Measurements from ENCODE around the gene PCNT.
A peak's percentile ranks its signal among the peaks of the same experiment; 100 is the strongest.
"Not testable (repeated sequence)": the region's sequence is repeated elsewhere in the genome, so short reads cannot be mapped to it uniquely, and the experiment has no call there.

Gene PCNT

DNA sequence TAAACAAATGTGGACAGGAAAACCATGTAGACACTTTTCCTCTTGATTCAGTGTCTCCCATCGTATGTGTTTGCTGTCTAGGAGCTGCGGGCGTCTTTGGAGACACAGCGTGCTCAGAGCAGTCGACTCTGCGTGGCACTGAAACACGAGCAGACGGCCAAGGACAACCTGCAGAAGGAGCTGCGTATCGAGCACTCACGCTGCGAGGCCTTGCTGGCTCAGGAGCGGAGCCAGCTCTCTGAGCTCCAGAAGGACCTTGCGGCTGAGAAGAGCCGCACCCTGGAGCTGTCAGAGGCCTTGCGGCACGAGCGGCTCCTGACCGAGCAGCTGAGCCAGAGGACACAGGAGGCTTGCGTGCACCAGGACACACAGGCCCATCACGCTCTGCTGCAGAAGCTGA is 107.5 kb downstream of the PCNT start:
- DNase-seq: no peak

DNA sequence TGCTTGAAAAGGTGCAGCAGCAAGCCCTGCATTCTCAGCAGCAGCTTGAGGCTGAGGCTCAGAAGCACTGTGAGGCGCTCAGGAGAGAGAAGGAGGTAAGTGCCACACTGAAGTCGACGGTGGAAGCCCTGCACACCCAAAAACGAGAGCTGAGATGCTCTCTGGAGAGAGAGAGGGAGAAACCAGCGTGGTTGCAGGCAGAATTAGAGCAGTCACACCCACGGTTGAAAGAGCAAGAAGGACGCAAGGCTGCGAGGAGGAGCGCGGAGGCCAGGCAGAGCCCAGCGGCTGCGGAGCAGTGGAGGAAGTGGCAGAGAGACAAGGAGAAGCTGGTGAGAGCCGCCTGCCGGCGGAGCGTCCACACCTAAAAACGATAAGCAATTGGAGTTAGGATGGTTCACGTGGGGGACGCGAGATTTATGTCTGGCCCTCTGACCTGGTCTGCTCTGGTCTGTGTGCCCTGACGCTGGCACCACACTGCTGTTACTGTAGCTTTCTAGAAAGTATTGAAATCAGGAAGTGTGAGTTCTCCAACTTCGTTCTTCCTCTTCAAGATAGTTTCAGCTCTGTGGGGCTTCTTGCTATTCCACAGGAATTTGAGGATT is 108.0 kb downstream of the PCNT start:
- no peak for DNase-seq

DNA sequence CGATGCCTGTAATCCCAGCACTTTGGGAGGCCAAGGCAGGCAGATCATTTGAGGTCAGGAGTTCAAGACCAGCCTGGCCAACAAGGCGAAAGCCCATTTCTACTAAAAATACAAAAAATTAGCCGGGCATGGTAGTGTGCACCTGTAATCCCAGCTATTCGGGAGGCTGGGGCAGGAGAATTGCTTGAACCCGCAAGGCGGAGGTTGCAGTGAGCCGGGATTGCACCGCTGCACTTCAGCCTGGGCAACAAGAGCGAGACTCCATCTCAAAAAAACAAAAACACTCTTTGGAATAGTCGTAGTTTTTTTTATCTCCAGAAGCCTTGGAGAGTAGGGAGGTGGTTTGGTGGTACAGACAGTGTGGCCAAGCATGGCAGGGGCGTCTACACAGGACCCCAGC is 109.2 kb downstream of the PCNT start:
- DNase-seq: not testable (repeated sequence)

DNA sequence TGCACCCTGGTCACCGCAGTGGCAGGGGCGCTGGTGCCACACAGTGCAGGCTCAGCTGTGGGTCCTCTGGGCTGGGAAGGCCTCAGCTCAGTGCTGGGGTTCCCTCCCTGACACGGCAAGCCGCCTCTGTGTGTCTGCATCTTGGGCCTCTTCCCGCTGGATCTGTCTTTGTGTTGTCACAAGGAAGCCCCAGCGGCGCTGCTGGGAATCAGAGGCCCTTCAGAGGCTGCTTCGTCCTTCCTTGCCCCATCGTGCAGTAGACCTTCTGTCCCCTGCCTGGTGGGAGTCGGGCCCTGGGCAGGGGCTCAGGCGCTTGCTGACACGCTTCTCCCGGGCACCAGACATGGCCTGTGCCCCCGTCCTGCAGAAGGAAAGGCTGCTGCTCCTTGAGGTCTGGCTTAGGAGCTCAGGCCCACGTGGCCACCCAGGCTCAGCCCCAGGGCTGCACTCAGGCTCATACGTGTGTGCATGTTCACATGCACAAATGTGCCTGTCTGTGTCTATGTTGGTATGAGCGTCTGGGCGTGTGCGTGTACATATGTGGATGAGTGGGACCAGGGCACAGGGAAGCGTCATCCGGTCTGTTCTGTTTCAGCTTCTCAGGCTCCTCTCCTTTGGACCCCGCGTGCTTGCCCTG is 110.5 kb downstream of the PCNT start:
- no peak for DNase-seq

DNA sequence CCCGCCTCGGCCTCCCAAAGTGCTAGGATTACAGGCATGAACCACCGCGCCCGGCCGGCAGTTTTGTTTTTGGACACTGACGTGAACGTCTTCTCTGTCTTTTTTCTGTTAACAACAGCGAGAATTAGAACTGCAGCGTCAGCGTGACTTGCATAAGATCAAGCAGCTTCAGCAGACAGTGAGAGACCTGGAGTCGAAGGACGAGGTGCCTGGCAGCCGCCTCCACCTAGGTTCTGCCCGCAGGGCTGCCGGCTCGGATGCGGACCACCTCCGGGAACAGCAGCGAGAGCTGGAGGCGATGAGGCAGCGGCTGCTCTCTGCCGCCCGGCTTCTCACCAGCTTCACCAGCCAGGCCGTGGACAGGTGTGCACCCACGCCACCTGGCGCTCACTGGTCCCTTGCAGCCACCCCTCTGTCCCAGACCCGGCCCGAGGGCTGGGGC is 111.9 kb downstream of the PCNT start:
- DNase-seq: no peak

- no peak for DNase-seq
Measured at GRCh38 chr21:46436621-46437020, 112.7 kb downstream of the PCNT start.

DNA sequence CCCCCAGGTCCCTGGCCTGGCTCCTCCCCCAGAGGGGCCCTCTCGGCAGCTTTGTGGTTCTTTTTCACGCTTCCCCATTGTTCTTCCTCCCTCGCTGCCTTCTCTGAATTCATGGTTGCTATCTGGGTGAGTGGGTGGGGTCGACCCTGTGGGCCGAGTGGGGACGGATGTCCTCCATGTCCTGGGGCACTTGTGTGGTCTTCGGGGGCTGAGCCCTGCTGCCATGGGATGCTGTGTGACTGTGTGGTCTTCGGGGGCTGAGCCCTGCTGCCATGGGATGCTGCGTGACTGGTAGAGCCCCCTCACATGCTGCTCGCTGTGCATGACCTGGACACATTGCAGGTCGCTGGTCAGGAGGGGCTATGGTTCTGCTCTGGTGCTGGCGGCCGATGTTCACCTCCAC is 113.1 kb downstream of the PCNT start:
- DNase-seq: no peak

DNA sequence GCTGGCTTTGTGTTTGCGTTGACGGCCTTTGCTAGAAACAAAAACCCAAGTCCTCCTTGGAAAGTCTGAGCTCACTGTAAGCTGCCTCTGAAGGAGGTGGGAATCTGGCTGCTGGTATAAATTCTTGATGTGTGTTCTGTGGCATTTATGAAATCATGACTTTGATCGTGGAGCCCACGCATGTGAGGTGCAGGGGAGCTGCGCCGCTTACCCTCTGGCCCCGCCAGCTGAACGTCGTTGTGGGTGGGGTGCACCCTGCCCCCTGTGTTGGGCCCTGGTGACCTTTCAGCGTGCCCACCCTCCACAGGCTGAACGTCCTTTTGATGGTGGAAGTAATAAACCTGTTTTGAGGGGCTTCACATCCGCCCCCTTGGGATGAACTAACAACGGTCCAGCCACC is 113.6 kb downstream of the PCNT start:
- no peak for DNase-seq

GRCh38 chr21:46438241-46438640 is 114.3 kb downstream of the PCNT start:
- no peak for DNase-seq

GRCh38 chr21:46439906-46440305 is 116.0 kb downstream of the PCNT start:
- no peak for DNase-seq

- DNase-seq: no peak
Measured at GRCh38 chr21:46441331-46441730, 117.4 kb downstream of the PCNT start.

- no peak for DNase-seq
Measured at GRCh38 chr21:46441961-46442498, 118.1 kb downstream of the PCNT start.

DNA sequence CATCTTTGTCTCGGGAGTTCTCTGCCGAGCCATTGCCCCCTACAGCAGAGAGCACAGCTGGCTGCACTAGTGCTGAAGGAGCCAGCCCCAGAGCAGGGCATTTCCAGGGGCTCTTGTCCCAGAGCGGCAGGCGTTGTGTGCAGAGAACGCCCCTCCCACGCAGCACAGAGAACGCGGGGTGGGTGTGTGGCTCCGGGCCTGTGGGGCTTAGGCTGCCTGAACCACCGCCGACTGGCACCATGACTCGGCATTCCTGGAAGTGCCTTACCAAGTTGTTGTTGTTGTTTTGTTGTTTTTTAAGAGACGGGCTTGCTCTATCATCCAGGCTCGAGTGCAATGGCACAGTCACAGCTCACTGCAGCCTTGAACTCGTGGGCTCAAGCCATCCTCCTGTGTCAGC is 119.0 kb downstream of the PCNT start:
- DNase-seq: no peak

GRCh38 chr21:46443910-46444309 is 120.0 kb downstream of the PCNT start:
- DNase-seq: no peak

- DNase-seq: no peak
Measured at GRCh38 chr21:46448108-46448507, 124.2 kb downstream of the PCNT start.

DNA sequence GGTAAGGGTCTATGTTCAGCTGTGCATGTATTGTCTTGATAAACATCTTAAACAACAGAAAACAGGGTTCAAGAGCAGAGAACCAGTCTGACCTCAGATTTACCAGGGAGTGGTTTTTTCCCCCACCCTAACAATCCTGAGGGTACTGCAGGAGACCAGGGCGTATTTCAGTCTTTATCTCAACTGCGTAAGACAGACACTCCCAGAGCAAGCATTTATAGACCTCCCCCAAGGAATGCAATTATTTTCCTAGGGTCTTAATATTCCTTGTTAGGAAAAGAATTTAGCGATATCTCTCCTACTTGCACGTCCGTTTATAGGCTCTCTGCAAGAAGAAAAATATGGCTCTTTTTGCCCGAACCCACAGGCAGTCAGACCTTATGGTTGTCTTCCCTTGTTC is 124.9 kb downstream of the PCNT start:
- DNase-seq: not testable (repeated sequence)

DNA sequence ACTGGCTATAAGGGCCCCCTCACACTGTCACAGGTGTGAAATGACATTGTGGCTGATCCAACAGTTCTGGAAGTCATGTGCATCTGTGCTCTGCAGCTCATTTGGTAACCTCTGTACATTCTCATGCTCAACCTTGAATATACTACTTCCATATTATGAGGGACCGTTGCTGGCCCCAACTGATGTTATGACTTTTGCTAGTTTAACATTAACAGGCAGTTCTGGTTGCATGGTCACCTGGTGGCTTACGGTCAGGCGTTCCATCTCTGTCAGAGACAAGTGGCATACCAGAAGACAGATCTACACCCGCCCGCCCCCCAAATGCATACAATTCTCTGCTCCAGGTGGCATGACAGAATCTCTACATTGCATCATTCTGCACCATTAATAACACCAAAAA is 128.8 kb downstream of the PCNT start:
- no peak for DNase-seq

- DNase-seq: no peak
Measured at GRCh38 chr21:46454142-46454541, 130.2 kb downstream of the PCNT start.

GRCh38 chr21:46454634-46455390 is 130.9 kb downstream of the PCNT start:
- no peak for DNase-seq

DNA sequence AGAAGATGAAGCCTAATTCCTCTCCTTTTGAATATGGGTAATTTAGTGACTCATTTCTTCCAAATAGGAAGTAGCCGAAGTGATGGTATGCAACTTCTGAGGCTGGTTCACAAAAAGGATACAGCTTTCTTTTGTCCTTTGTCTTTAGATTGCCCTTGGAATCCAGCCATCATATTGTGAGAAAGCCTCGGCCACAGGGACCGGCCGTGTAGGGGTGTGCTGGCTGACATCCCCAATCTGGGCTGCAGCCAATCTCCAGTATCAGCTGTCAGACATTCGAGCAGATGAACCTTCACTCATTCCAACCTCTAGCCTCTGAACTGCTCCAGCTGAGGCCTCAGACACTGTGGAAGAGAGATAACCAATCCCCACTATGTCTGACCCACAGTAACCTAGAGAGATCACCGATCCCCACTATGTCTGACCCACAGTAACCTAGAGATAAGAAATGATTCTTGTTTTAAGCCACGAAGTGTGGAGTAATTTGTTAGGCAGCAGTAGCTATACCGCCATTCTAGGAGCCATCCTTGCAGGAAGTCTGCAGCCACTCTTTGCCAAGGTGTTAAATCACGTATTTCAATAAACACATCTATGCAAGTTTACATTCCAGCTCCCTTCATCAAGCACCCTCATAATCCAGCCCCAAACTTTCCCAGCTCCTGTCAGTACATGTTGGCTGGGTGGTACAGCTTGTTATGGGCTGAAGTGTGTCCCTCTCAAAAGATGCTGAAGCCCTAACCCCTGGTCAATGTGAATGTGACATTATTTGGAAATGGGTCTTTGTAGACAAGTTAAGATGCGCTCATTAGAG is 131.8 kb downstream of the PCNT start:
- no peak for DNase-seq

DNA sequence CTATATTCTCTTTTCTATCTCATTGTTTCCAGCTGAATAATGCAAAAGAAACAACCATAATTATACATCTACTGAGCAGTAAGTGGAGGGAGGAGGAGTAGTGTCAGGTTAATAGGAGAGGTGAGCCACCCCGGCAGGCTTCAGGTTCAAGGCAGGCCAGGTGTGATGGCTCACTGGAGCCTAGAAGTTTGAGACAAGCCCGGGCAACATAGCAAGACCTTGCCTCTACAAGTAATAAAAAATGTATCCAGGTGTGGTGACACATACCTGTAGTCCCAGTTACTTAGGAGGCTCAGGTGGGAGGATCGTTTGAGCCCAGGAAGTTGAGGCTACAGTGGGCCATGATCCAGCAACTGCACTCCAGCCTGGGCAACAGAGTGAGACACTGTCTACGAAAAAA is 132.8 kb downstream of the PCNT start:
- DNase-seq: no peak

DNA sequence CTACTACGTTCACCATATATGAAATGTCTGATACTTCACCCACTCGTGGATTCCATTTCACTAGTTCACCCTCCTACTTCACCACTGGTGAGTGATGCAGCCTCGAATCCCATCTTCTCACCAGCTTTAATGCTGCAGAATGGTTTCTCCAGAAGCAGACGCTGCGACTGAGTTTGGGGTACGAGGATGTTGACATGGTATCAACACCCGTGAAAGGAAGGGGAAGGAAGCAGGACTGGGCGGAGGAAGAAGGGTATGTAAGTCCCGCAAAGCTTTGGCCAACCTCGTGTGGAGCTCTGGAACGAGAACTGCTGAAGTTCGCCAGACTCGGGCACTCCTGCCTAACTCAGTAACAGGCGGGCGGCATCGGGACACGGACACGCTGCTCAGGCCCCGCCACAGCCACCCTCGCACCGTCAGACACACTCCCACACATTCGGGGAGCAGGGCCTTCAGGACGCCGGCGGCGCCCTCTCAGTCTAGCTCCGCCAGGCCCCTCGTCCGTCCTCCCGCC is 133.9 kb downstream of the PCNT start:
- peak; percentile 75 for DNase-seq

Measured in islet precursor cell (in vitro differentiated cells).